ENCODE measurements around the gene FOCAD.

DNA sequence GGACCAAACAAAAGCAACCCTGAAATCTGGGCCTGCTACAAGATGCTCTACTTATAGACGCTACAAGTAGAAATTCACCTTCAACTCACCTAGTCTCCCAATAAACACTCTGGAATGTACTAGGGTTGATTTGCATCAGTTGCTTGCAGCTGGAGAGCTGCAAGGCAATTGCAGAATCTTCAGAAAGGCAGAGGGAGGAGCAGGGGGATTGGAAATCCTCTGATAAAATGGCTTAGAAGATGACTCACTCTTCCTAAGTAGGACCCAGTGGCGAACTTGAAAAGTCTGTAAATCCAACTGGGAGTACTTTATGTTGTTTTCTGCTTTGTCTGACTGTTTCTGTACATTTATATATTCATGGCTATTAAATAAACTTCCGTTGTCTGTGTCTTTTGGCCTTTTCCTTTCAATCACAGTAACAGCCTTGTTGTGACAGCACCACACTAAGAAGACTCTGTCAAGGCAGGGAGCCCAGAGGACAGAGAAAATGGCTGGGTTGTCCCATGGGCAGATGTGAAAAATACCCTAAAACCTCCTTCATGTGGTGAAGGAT, 47.1 kb upstream of the FOCAD start:
- TF ChIP-seq, protein P1, sequence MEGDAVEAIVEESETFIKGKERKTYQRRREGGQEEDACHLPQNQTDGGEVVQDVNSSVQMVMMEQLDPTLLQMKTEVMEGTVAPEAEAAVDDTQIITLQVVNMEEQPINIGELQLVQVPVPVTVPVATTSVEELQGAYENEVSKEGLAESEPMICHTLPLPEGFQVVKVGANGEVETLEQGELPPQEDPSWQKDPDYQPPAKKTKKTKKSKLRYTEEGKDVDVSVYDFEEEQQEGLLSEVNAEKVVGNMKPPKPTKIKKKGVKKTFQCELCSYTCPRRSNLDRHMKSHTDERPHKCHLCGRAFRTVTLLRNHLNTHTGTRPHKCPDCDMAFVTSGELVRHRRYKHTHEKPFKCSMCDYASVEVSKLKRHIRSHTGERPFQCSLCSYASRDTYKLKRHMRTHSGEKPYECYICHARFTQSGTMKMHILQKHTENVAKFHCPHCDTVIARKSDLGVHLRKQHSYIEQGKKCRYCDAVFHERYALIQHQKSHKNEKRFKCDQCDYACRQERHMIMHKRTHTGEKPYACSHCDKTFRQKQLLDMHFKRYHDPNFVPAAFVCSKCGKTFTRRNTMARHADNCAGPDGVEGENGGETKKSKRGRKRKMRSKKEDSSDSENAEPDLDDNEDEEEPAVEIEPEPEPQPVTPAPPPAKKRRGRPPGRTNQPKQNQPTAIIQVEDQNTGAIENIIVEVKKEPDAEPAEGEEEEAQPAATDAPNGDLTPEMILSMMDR (conservative IDR thresholded peaks at IDR 0.05), result no peak
- TF ChIP-seq EZH2 (IDR thresholded peaks at IDR 0.05; ENCODE audit: low read depth), result no peak
